ENCODE results near the gene SEC16B.

SEC16B gene

DNA sequence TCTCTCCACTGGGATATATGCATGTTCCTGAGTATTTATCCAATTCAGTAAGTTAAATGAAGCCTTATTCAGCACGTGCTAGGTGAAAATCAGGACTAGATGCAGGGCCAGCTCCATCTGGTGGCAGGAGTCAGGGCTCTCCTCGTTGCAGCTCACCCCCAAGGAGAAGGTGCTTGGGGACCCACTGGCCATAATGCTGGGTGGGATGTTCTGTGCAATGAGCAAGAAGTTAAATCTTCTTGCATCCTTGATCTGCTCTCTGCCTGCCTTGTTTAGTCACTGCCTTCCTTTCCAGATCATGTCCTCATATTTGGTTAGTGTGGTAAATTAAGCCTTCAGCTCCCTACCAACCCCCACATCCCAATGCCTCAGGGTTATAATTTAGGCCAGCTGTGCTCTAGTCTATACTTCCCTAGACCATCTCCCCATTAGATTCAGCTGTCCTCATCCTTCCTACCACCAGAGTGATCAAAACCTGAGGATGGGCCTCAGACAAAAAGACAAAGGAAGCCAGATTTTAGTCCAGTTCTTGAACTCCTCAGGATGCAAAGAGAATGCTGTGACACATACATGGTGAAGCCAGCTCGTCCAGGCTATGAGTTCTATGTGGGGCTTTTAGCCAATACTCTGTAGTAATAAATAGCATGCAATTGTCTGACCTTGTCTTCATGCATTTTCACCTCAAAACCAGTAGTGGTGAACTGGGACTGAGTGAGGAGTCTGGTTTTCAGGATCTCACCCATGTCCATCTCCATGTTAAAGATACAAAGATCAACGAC, 55.9 kb downstream of the SEC16B start:
- H3K36me3 ChIP-seq (ENCODE audit: insufficient read depth, low read length) = no peaks in the 10 kb centered on the region
- H3K9me3 ChIP-seq (ENCODE audit: low read length) = no peaks in the 10 kb centered on the region
- TF ChIP-seq EZH2 (IDR thresholded peaks at IDR 0.05; ENCODE audit: borderline replicate concordance, low read length) = no peak
- peak; percentile 43; the same call in 1 of the 2 replicates for TF ChIP-seq CTCF (IDR thresholded peaks at IDR 0.05; ENCODE audit: low read length)
- no peaks in the 10 kb centered on the region for H3K4me1 ChIP-seq (ENCODE audit: insufficient read depth, low read length, severe bottlenecking)
- no peaks in the 10 kb centered on the region for H4K20me1 ChIP-seq (ENCODE audit: insufficient read depth, low read length)
- no peak overlapping the region for H2AFZ ChIP-seq (ENCODE audit: low read length)
- H3K4me3 ChIP-seq (ENCODE audit: low read depth, low read length, poor library complexity, severe bottlenecking) = no peak overlapping the region
- no peak overlapping the region for H3K9ac ChIP-seq (ENCODE audit: low read length)
- H3K27ac ChIP-seq (ENCODE audit: low read depth, low read length, poor library complexity, severe bottlenecking) = no peak overlapping the region
- no peaks in the 10 kb centered on the region for H3K79me2 ChIP-seq (ENCODE audit: insufficient read depth, low read length)
- no peak overlapping the region for H3K4me2 ChIP-seq (ENCODE audit: low read length)
- no peaks in the 10 kb centered on the region for H3F3A ChIP-seq (ENCODE audit: insufficient read depth, low read length)
- no peaks in the 10 kb centered on the region for H3K27me3 ChIP-seq (ENCODE audit: insufficient read depth, low read length)
- H3K9me2 ChIP-seq (ENCODE audit: low read depth, low read length) = no peaks in the 10 kb centered on the region

DNA sequence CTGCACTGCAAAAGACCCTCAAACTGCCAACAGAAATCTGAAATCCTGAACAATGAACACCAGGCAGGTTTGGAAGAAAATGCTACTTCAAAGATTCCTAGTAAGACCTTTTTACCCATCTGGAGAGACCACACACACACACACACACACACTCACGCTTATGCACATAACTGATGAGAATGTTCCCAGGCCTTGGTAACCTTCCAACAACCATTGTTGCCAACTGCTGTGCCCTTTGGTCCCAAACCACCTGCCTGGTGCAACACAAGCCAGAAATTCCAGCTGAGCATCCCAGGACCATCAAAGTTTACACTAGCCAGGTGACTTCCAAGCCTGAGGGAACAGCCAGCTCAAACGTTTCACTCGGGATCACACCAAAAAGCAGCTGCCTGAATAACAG, 56.9 kb downstream of the SEC16B start:
- Histone ChIP-seq H3K9ac (ENCODE audit: low read length) (no peak overlapping the region), H3K9me2 (ENCODE audit: low read depth, low read length) (no peaks in the 10 kb centered on the region), H3K4me3 (ENCODE audit: low read depth, low read length, poor library complexity, severe bottlenecking) (no peak overlapping the region), H2AFZ (ENCODE audit: low read length) (no peak overlapping the region), H3K36me3 (ENCODE audit: insufficient read depth, low read length) (no peaks in the 10 kb centered on the region), H3K4me1 (ENCODE audit: insufficient read depth, low read length, severe bottlenecking) (no peaks in the 10 kb centered on the region), H4K20me1 (ENCODE audit: insufficient read depth, low read length) (no peaks in the 10 kb centered on the region), H3K27me3 (ENCODE audit: insufficient read depth, low read length) (no peaks in the 10 kb centered on the region), H3K79me2 (ENCODE audit: insufficient read depth, low read length) (no peaks in the 10 kb centered on the region), H3K9me3 (ENCODE audit: low read length) (no peaks in the 10 kb centered on the region), H3K4me2 (ENCODE audit: low read length) (no peak overlapping the region), H3F3A (ENCODE audit: insufficient read depth, low read length) (no peaks in the 10 kb centered on the region), H3K27ac (ENCODE audit: low read depth, low read length, poor library complexity, severe bottlenecking) (no peak overlapping the region)
- TF ChIP-seq EZH2 (IDR thresholded peaks at IDR 0.05; ENCODE audit: borderline replicate concordance, low read length) (no peak), CTCF (IDR thresholded peaks at IDR 0.05; ENCODE audit: low read length) (no peak)

- H3K9me3 ChIP-seq (ENCODE audit: low read length) = no peaks in the 10 kb centered on the region
- TF ChIP-seq EZH2 (IDR thresholded peaks at IDR 0.05; ENCODE audit: borderline replicate concordance, low read length) (no peak), CTCF (IDR thresholded peaks at IDR 0.05; ENCODE audit: low read length) (no peak)
- H3K27ac ChIP-seq (ENCODE audit: low read depth, low read length, poor library complexity, severe bottlenecking) = no peak overlapping the region
- H3K4me3 ChIP-seq (ENCODE audit: low read depth, low read length, poor library complexity, severe bottlenecking) = no peak overlapping the region
- H3F3A ChIP-seq (ENCODE audit: insufficient read depth, low read length) = no peaks in the 10 kb centered on the region
- H3K9me2 ChIP-seq (ENCODE audit: low read depth, low read length) = no peaks in the 10 kb centered on the region
- H3K4me1 ChIP-seq (ENCODE audit: insufficient read depth, low read length, severe bottlenecking) = no peaks in the 10 kb centered on the region
- H3K79me2 ChIP-seq (ENCODE audit: insufficient read depth, low read length) = no peaks in the 10 kb centered on the region
- H2AFZ ChIP-seq (ENCODE audit: low read length) = no peak overlapping the region
- no peaks in the 10 kb centered on the region for H4K20me1 ChIP-seq (ENCODE audit: insufficient read depth, low read length)
- no peak overlapping the region for H3K4me2 ChIP-seq (ENCODE audit: low read length)
- no peaks in the 10 kb centered on the region for H3K36me3 ChIP-seq (ENCODE audit: insufficient read depth, low read length)
- no peaks in the 10 kb centered on the region for H3K27me3 ChIP-seq (ENCODE audit: insufficient read depth, low read length)
- H3K9ac ChIP-seq (ENCODE audit: low read length) = no peak overlapping the region
Observed at GRCh38 chr1:177909416-177909815, 60.4 kb downstream of the SEC16B start.

Data from OCI-LY1 (cell line).